HK-2 (cell line): Measurements from ENCODE around the gene ADAMTS1.

ENCODE experiments used
- DNase-seq: peaks from one replicate; pipeline ENCODE4 v3.0.0-alpha.2; 2018; ENCODE audit not compliant: unreplicated experiment

ADAMTS1 gene

DNA sequence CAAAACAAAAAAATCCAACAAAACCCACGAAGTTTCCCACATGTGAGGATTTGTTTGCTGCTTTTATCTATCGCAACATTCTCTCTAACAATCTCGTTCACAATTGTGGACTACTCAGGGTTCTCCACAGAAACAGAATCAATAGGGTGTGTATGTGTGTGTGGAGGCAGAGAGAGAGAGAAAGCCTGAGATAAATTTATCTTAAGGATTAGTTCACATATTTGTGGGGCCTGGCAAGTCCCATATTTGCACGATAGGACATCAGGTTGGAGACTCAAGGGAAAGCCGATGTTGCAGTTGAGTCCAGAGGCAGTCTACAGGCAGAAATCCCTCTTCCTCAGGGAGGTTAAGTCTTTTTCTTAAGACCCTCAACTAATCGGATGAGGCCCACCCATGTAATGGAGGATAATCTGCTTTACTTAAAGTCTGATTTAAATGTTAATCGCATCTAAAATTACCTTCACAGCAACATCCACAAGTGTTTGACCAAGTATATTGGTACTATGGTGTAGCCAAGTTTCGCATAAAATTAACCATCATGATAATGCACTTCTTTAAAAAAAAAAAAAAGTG is 31.7 kb downstream of the ADAMTS1 start:
- DNase-seq: no peak

DNA sequence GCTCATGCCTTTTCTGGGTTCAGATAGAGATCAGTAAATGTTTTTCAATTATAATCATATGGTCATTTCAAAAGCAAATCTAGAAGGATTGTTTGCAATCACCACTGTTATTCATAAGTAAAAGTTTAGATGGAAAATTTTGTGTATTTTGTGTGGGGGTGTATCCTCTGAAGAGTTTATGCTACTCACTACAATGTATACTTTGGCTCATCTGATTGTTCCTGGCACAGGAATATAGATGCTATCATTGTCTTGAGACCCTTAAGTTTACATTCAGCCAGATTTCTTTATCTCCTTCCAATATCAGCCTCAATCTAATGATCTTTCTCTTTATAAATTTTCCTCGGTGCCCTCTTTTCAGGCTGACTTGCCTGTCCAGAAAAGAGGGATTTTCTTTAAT is 33.0 kb downstream of the ADAMTS1 start:
- no peak for DNase-seq

DNA sequence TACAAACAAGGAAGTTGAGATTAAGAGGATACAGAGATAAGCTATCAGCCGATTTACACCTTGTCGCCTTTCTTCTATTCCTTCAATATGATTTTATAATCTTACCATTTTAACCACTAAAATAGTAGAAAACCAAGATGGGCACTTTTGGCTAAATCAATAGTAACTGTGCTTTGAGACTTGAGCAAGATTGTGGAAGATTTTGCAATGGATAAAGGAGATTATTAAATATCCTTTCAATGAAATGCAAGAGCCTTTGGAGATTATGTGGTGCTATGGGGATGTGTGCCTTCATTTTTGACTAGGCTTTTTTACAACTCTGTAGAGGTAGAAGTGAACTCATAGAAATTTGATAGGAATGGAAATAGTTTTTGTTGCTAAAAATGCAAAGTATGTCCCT is 33.7 kb downstream of the ADAMTS1 start:
- no peak for DNase-seq

DNA sequence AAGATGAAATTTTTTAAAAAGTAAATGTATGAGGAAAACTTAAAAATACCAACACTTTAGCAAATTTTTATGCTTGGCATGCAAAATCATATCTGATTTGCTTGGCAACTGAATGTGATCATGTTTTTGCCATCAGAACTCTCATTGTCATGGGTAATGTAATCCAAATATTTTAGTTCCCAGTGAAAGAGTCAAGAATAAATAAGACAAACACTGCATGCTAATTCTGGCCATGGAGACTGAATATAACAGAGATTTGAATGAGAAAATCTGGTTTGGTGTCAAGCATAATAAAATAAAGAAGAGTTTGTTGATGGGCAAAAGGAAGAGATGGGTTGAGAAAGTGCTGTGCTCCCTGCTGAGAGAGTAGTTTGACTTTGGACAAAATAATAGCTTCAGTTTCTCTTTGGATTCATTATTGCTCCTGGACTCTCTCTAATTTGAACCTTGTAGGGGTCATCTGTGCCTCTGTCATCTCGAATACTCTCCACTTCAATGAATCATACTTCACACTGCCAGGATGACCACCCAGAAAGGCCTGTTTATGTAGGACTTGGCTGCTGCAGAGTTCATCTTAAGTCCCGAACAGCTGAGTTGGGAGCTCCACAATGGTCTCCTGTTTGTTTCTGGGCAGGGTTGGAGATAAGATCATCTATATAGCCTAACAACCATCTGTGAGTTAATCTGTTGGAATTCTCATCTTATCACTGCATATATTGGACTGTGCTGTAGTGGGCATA is 34.4 kb downstream of the ADAMTS1 start:
- DNase-seq: no peak

DNA sequence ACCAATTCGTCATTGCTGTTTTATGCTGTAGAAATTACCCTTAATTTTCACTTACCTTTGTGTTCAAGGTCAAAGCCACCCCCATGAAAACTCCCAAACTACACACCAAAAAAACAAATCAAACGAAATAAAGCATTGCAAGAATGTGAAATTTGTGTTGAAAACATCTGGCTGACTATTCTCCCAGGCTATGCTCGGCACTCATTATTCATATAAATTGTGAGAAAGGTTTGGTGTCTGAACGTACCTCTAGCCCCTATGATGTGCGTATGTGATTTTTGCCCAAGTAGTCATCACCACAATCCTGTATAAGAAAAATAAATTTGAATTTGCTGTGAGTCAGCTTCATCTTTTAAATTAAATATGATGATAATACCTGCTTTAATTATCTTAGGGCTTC is 34.9 kb downstream of the ADAMTS1 start:
- no peak for DNase-seq

DNA sequence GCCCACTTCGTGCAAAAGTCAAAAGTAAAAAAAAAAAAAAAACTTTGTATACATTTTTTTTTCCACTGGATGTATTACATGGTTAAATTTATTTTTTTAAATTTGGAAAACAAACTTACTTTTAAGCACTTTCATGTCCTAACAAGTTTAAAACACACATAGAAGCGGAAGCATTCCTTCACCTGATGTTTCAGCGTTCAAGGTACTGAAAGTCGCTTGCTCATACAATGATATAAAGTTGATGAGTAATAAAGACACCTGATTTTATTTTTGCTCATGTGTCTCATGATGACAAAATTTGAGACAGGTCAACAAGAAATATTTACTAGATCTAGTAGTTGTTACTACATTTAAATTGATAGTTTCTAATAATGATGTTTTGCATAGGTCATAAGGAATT is 35.5 kb downstream of the ADAMTS1 start:
- DNase-seq: no peak

DNA sequence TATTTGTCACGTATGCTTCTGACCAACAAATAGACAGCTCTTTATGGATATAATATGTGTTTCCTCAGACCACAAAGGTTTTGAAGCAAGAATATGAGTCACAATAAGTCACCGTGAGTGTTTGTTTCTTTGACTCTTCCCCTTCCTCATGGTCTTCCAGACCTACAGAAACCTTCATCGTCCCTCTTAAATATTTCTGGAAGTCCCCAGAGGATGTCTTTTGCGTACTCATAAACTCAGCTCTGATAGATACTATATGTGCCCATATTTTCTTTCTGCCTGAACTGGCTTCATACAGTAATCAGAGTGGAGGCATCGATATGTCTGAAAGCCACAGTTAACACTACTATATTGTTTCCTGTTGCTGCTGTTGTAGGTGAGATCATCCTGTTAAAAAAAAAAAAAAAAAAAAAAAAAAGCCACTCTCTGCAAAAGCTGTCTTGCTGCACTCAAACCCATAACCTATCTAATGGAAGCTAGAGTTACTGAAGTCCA is 38.4 kb downstream of the ADAMTS1 start:
- DNase-seq: no peak

DNA sequence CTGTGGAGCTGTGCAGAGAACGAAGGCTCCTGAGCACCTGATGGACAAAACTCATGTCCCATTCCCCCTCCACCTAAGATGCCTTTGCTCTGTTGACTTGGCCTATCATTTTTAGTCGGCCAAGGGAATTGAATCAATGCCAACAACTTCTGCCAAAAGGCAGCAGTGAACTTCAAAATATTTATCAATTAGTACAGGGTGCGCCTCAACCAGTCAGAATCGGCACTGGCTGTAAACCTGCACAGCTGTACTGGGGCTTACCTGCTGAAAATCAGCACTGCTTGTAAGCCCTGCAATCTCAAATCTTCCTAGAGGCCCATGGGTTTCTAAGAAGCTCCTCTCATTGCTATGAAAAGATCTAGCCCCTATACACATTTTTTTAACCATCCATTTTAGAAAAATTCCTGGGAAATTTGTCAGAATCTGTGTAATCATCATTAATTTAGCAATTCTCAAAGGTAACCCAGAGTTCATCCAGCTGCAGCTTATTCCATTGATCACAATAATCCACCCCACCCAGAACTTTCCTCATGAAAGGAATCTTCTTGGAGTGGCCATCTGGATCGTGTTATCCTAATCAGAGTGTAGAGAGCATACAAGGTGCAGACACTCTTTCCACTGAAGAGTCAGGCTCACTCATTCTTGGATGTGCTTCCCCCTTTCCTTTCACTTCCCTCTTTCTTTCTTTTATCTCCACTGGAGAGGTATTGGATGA is 40.2 kb downstream of the ADAMTS1 start:
- DNase-seq: no peak

DNA sequence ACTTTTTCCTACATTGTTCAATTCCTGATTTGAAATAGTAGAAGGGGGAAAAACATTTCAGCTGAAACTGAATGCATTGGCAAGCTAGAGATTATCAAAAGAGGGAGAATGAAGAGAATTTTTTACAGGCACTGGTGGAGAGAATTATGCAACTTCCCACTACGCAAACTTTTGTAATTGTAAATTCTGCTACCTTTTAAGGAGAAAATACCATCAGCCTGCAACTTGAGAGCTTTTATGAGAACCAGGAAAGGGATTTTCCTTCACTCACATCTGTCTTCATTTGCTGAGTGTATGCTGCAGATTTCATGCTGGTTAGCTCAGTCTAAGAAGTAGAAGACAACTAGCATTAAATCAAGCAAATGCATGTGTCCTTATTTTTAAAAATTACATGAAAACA is 43.7 kb downstream of the ADAMTS1 start:
- DNase-seq: no peak

DNA sequence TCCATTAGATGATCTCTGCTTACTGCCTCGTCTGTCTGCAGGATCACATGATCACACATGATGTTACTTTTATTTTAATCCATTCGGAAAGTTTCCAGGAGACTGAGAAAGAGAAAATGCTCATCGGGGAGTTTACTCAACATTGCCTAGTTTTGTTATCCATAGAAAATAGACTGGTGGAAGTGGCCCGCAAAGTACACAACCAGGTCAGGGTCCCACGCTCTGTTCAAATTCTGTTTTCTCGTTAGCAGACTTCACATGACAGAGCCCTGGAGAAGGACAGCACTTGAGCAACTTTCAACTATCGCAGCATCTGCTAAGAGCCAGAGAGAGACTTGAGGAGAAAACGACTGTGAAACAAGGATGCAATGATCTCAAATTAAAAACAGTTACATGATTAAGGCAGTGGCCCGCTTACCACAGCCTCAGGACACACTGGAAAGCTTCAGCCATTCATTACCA is 44.2 kb downstream of the ADAMTS1 start:
- no peak for DNase-seq

DNA sequence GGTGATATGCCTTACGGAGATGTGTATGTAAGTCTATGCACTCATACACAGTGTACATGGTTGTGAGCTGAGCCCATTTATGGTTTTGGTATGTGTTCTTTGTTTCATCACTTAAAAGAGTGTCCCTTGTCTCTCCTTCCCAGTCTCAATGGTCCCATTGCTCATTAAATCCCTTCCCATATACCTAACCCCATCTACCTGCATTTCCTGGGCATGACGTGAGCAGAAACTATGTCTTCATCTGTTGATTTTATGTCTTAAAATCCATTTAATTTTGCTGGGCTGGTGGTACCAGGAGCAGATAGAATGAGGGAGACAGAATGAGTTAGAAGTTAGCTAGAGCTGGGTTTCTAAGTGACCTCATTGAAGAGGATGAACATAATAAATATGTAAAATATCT is 44.8 kb downstream of the ADAMTS1 start:
- no peak for DNase-seq

DNA sequence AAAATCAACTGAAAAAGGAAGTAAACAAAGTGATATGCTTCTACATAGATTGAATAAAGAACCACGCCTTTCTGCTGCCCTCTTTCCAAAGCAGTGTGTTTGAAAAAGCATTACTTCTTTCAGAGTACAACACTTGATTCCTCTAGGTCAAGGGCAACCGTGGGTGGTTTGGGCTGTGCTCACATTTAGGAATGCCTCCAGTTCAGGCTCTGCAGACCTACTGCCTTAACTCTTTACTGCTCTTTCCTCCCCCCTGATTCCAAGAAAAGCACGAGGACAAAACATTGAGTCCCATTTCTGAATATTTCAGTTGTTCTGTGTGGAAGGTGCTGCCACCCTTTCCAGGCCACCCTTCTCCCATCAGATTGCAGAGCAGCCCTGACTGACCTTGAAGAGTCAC is 45.2 kb downstream of the ADAMTS1 start:
- DNase-seq: no peak

DNA sequence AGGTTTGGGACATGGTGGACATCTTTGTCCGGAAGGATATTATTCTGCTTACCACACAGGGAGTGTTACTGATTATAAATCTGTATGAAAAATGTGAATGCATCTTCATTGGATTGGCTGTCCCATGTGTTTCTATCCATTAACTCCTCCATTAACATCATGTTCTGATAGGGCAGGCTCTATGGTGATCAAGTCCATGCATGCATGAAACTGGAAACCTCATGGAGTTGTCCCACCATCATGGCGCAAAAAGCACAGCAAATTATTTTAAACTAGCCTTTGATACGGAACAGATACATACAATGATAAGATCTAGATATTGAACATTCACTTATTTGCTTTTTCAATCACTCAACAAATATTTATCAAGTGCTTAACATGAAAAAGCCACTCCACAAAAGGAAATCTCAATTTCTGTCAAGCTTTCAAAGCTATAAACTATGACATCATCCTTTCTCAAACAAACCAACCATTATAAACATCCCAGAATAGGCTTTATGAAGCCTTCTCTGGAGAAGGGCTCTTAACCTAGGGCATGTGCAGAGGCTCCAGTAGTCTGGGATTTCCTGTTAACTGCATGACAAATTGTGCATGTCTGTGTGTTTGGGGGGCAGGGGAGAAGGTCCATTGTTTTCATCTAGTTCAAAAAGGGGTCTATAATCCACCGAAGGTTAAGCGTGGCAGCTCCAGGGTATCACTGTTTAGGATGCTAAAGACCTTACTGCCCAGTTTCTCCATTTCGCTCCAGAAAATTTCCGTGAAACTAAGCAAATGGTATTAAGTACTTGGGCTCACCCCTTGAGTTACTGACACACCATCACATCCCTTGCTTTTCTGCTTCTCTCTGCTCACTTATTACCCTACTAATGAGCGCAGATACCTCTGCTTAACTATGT is 46.1 kb downstream of the ADAMTS1 start:
- DNase-seq: no peak

DNA sequence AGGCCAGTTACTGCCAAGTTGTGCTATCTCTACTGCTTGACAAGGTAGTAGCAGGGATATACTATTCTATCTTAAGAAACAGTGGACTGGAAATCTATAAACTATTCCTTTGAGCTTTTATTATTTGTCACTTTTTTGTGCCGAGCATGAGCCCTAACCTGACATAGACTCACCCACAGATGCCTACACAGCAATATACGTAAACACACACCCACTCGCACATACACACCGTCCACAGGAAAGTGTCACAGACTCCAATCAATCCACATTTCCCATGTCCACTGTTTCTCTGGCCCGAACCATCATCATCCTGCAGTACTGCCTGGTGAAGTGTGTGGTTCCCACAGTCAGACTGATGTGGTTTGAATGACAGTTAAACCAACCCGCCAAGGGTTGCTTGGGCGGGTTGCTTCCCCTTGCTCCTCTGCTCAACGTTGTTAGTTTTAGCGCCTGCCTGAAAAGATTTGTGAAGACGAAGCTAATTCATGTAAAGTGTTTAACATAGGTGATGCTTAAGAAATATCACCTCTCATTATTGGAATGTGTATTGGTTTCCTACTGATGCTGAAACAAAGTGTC is 47.2 kb downstream of the ADAMTS1 start:
- no peak for DNase-seq

DNA sequence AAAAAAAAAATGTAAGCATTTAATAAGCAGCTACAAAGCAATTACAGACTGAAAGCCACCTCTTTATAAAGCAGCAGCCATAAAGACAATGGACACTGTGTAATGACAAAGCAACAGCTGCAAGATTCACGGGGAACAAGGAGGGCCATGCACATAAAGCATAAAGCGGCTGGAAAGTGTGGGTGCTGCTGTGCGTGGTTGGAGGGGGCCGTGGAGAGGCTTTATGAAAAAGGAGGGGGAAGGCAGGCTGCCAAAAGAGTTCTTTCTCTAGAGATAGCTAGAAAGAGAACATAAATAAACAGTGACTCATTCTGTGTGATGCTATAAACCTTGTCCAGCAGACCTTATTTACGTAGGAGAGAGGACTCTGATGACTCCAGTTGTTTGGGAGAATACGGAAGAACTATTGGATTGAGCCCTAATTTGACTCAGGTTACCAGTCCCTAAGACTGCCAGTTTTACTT is 49.3 kb downstream of the ADAMTS1 start:
- DNase-seq: no peak

DNA sequence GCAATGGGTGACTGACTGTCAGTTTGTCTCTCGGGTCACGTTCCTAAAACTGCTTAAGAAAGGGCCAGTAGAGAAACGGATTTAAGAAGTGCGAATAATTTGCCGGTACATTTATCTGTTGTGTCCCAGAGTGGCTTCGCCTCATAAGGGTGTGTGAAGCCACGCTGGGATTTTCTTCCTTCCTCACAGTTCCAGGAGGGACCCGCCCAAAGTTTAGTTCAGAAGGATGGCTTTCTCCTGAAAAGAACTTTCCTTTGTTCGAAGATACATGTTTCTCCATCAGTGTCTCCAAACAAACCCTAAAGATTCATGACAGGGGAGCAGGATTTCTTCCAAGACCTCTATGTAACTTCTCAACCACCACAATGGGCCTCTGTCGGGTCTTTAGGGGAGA is 49.8 kb downstream of the ADAMTS1 start:
- DNase-seq: no peak

DNA sequence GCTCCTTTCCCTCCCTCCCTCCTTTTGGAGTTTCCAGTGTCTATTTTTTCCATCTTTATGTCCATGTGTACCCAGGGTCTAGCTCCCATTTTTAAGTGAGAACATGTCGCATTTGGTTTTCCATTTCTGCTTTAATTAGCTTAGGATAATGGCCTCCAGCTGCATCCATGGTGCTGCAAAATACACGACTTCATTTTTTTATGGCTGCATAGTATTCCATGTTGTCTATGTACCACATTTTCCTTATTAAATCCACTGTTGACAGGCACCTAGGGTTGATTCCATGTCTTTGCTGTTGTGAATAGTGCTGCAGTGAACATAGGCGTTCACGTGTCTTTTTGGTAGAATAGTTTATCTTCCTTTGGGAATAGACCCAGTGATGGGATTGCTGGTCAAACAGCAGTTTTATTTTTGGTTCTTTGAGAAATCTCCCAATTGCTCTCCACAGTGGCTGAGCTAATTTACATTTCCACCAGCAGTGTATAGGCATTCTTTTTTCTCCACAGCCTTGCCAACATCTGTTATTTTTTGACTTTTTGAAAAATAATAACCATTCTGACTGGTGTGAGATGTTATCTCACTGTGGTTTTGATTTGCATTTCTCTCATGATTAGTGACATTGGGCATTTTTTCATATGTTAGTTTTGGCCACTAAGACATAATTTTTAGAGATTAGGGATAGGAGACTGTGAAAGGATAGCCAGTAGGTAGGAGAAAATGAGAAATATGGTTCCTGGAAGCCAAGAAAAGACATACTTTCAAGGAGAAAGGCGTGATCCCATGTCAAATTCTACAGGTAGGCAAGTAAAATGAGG is 50.4 kb downstream of the ADAMTS1 start:
- no peak for DNase-seq

DNA sequence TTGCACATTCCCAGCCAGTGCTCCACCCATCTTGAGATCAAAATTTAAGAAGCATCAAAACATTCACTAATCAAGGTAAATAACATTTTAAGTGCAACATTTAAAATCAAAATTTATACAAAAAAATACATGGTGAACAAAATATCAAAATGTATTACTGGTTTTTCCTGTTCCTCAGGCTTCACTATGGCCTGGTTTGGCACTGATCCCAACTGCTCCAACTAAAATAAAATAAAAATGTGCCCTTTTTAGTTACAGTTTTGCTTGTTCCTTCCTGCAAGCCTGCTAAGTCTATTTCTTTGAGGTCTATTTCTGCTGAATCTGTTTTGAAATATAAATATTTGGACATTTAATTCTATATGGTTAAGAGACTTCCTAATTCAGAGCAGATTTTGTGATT is 54.9 kb downstream of the ADAMTS1 start:
- no peak for DNase-seq

DNA sequence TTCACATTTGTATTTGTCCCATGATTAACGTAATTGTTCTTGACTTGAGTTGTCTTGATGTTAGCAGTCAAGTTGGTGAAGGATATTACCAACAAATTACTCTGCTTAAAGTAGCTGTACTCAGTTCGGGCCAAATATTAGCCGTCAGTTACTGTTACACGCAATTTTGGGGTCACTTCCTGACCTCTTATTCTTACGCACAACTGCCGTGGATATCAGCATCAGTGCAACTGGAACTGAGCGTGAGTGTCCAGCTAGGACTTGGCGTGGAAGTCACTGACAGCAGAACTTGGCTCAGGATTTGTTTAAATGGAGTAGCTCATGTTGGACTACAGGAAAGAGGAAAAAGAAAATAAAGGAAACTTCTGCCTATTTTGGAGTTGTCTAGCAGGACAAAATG is 56.4 kb downstream of the ADAMTS1 start:
- DNase-seq: no peak
